Stimulated activated CD4-positive, alpha-beta T cell treated with anti-CD3 and anti-CD28 coated beads, Interleukin-12 subunit alpha, Interleukin-12 subunit beta, amount 100 ng/mL, for 4 hours (primary cell): ENCODE results near the gene WWTR1.
A peak's percentile ranks its signal among the peaks of the same experiment; 100 is the strongest.

ENCODE experiments used
- DNase-seq: peaks from one replicate; pipeline ENCODE4 v3.0.0-alpha.2; 2020

WWTR1 gene

DNA sequence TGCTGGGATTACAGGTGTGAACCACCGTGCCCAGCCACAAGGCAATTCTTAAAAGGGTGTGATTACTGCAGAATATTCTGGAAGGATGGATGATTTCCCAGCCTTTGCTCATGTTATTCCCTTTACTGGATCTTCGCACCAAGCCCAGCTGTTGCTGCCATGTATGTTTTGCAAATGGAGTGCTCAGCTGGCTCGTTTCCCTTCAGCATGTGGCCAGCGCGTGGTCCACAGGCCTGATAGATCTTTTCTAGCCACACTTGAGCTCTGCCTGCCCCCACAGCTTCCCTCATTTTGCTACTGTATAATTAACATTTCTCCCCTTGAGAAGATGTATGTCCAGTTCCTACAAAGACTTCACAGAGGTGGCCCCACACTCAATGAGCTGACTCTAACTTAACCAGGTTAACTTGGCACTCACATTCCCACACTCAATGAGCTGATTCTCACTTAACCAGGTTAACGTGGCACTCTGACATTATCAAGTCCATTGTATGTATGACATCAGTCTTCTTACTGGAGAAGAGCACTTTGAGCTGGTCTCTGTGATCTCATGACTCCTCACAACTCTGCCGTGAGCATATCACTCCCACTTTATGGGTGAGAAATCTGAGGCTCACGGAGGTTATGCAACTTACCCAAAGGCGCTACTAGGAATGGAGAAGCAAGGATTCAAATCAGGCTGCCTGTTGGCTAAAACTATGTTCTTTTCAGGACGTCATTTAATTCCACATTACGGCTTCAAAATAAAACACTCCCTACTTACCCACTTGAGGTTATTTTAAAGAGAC lies 134.1 kb downstream of the WWTR1 start:
- no peak for DNase-seq

DNA sequence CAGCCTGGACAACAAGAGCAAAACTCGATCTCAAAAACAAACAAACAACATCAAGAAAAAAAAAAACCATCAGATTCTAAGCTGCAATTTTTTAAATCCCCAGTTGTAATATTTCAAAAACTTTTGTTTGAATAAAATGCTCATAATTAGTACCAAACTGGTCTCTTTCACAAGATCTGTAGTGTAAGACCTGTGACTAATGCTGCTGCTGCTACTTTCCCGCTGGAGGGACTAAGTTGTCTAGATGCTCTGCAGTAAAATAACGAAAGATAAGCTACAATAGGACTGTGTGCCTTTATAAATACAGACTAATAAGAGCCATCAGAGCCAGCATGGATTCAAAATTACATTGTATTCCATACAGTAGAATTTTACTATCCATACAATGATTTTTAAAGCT lies 137.9 kb downstream of the WWTR1 start:
- no peak for DNase-seq

DNA sequence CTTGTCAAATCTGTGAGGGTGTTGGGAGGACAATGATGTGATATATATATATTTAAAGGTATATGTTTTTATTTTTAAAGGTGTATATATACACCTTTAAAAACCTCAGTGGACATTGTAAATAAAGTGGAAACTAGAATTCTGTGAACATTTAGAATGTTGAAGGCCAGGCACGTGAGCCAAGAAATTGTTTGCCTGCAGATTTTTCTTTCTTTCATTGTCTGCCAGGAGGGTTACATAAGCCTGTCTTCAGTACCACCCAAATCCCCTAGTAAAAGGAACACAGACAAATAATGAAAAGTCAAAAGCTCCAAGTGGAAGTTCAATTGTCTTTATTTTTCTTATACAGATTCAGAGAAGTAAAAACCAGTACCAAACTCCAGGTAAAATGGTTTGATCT lies 140.9 kb downstream of the WWTR1 start:
- no peak for DNase-seq

DNA sequence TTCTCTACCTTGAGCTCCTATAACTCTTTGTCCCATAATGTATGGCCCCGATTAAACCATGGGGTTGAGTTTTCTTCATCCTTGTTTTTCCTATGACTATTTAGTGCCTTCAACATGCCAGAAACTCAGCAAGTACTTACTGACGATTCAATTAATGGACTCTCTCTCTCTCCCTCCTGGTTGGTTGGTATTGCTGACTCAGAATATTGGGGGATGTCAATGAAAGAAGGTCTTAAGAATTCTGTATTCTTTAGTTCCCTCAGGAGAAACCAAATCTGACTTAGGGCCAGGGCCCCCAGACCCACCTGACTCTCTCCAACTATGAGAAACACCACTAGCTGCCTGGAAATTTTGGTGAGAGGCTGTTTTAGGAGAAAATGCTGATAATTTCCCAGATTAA lies 142.6 kb downstream of the WWTR1 start:
- DNase-seq = no peak

DNA sequence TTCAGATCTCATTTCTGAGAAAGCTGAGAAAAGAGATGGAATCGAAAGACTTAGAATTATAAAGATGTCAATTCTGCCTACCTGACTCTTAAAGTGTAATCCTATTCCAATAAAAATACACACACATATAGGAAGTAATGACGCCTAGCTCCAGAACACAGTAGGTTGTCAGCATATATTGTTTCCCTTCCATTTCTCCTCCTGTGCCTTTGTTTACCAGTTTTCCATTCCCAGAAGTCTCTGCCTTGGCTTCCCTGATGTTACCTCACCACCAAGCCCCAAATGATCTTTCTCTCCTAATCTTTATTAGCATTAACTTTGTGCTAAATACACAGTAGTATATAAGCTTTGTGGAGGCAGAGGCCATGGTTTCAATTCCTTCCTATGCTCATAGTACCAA lies 143.4 kb downstream of the WWTR1 start:
- no peak for DNase-seq

DNA sequence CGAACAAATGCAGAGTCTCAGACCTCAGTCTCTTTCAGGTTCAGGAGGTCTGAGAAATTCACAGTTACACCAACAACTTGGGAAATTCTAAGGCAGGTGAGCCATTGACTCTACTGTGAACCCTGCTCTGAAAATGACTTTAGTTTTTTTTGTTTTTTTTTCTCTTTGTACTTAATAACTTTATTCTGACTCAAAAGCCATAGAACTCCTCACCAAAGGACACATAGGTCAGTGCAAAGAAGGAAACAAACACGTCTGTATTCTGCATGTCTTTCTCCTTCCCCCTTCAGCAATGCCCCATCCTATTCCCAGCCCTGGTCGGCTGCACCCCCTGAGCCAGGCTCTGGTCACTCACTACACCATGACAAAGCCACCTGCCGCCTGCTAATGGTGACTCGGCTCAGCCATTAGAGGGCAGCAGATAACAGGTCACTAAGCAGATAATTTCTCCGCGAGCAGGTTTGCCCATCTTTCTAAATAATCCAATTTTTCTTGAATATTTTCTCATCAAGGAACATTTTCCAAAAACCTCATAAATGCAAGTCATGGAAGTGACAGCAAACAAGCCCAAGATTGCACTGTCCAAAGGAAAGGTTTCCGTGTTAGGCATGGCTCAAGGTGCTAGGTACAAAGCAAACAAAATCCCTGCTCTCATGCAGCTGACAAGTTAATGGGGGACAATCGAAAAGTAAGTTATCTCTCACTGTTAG lies 145.6 kb downstream of the WWTR1 start:
- peak; percentile 5 for DNase-seq

DNA sequence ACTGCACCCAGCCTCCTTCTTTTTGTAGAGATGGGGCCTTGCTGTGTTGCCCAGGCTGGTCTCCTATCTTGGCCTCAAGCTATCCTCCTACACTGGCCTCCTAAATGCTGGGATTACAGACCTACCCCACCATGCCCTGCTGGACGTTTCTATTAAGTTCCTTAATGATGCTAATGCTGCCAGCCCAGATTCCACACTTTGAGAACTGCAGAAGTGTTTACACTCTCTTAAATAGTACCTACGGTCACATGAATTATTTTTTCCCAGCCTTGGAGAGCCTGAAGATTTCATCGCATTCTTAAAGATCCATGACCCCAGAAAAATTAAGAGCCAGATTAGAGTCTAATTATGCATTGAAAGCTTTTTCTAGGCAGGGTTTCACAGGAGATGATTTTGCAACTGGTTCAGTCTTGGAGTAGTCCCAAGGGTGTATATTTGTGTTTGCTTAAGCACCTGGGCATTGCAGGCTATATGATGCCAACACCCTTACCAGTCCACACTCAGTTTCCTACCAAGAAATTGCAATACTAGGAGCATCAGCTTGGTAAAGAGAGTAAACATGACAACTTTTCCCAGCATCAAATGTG lies 146.7 kb downstream of the WWTR1 start:
- DNase-seq = no peak

DNA sequence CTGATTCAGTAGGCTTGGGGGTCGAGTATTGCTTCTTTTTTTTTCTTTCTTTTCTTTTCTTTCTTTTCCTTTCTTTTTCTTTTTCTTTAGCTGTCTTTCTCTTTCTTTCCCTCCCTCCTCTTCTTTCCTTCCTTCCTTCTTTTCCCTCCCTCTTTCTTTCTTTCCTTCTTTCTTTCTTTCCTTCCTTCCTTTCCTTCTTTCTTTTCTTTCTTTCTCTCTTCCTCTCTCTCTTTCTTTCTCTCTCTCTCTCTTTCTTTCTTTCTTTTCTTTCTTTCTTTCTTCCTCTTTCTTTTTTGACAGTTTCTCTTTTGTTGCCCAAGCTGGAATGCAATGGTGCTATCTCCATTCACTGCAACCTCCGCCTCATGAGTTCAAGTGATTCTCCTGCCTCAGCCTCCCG lies 147.3 kb downstream of the WWTR1 start:
- DNase-seq = no peak

DNA sequence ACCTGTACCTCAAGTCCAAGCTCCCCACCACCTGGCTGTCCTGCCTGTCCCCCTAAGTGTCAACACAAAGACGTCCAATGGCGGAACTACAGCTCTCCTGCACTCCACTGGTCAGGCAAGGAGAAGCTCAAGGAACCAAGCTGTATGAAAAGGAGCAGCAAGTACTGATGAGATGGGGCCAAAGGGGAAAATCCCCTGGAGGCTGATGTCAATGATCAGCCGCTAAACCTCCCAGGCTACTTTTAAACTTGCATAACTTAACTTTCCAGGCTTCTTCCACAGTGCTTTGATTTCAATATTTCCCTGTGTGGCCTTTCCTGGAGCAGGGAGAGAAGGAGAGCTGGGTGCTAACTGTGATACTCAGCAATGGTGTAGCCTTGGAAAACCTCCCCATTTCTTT lies 148.3 kb downstream of the WWTR1 start:
- DNase-seq = no peak

DNA sequence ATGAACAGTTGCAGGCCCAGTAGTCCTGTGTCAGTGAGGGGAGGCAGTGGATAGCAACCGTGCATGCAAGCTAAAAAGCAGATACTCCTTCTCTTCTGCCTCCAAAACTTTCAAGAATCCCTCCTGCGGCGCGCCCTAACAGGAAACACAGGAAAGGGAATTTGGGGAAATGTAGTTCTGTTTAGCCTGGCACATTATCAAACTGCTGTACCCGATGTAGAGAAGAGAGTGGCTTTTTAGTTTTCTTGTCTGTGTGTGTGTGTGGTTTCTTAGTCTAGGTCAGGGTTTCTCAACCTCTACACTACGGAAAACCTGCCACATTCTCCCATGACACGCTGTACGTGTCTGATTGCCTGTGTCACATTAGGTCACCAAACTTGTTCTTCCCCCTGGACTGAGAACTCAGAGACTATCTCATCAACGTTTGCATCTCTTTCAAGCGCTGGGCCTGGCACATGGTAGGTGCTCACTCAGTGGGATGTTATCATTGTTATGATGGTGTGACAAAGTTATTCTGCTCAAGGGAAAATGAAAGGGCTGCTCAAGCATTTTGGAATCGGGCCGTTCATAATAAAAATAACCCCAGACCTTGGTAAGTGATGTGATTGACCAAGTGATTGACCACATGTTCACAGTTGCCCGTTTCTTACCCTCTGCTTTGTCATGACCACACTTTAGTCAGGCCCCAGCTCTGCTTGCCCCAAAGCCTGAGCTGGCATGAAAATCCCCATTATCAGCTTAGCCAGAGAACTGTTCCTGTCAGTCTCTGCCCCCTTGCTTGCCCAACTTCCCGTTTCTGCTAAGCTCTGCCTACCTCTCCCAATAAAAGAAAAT lies 150.1 kb downstream of the WWTR1 start:
- DNase-seq = no peak

DNA sequence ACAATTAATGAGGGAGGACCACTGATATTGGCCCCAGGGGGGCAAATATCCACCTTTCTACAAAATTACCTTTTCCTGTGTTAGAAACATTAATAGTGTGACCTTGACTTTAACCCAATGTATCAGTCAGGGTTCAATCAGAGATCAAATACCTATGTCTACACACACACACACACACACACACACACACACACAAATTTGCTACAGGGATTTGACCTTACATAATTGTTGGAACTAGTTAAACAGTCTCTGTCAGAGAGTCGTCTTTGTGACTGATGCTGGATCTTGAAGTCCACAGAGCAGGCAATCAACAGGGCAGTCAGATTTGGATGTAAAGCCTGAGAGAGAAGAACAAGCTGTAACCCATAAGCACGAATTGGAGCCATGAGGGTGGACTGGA lies 150.9 kb downstream of the WWTR1 start:
- DNase-seq = no peak

DNA sequence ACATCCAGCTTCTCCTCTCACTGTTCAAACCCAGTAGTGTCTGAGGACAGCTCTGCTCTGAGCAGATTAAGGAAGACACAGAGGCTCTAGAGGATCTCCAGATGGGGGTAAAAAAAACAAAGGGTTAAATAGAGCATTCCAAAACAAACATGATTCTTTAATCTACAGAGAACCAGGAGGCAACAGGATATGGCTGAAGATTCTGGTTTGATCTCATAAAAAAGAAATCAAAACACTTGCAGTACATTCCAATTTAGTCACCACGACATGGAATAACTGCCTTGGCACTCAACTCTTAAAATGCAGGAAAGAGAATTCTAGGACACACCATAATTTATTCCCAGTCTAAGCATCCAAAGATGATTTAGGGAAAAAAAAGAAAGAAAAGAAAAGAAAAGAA lies 151.3 kb downstream of the WWTR1 start:
- DNase-seq = no peak

DNA sequence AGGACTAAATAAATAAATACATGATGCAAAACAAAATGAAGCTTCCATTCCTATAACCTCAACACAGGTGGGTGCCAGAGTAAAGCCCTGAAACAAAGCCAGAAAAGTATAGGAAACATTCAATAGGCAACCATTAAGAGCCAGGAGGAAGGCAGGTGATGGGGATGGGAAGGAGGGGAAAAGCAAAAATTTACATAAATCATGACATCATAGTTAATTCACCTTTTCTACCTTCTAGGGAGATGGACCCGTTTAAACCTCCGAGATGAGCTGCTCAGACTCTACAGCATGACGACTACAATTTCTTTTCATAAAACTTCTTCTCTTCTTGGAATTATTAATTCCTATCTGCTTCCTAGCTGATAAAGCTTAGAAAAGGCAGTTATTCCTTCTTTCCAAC lies 155.4 kb downstream of the WWTR1 start:
- no peak for DNase-seq

DNA sequence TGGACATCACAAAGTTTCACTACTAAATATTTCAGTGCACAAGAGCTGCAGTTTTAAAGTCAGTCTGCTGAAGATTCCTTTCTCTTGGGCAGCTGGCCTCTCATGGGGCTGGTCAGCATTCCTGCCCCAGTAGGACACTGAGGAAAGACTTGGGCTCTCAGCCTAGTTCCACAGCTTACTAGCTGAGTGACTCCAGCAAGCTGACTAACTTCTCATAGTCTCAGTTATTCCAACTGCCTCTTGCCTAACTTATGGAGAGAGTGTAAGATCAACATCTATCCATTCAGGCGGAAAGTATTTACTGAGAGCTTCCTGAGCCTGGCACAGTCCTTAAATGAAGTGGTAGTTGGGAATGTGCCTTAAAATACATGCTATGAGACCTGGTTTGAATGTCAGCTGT lies 156.3 kb downstream of the WWTR1 start:
- no peak for DNase-seq

DNA sequence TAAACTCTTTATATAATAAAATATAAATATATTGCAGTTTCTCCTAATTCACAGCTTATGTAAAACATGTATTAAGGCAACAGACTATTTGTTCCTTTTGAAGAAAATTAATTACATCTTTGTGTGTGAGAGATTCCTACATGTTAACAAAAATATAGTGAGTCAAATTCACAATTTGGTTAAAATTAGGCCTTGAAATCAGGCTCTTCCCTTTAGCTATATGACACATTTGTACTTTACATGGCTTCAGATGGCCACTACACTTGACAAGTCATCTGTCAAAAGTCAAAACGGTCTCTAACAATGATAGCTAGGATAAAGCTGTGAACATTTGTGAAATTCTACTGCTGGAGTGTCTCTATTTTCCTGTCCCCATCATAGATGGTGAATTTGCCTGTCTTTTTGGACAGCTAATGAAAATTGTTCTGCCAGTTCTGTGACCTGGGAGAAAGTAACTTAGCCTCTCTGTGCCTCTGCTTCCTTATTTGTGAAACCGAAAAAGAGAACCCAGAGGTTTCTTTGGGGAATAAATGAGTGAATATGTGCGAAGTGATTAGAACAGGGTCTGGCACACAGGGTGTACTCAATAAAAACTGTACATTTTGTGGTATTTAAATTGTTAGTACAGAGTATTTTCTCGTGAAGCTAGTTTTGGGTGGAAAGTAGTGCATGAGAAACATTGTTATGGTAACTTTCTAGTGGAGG lies 159.7 kb downstream of the WWTR1 start:
- DNase-seq = no peak

DNA sequence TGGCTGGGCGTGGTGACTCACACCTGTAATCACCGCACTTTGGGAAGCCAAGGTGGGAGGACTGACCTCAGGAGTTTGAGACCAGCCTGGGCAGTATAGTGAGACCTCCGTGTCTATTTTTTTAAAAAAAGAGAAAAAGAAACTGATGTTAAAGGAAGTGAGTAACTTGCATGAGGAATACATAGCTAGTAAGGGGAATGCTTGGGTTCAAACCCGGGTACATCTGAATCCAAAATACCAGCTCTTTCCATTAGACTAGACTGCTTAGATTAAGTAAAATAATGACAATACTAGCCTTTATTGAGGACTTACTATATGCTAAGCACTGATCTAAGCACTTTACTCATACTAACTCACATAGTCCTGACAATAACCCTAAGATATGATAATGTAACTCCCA lies 160.9 kb downstream of the WWTR1 start:
- DNase-seq = no peak

DNA sequence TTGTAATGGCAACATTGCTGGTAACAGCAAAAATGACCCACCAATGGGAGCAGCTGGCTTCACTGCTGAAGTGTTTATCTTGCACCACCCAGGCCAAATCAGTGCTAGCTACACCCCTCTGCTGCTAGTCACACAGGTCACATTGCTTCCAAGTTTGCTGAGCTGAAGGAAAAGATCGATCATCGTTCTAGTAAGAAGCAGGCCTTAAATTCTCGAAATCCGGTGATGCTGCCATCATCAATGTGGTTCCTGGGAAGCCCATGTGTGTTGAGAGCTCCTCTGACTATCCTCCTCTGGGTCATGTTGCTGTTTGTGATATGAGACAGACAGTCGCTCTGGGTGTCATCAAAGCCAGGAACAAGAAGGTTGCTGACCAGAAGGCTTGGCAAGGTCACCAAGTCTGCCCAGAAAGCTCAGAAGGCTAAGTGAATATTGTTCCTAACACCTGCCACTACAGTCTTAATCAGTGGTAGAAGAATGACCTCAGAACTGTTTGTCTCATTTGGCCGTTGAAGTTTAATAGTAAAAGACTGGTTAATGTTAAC lies 162.2 kb downstream of the WWTR1 start:
- DNase-seq = no peak

DNA sequence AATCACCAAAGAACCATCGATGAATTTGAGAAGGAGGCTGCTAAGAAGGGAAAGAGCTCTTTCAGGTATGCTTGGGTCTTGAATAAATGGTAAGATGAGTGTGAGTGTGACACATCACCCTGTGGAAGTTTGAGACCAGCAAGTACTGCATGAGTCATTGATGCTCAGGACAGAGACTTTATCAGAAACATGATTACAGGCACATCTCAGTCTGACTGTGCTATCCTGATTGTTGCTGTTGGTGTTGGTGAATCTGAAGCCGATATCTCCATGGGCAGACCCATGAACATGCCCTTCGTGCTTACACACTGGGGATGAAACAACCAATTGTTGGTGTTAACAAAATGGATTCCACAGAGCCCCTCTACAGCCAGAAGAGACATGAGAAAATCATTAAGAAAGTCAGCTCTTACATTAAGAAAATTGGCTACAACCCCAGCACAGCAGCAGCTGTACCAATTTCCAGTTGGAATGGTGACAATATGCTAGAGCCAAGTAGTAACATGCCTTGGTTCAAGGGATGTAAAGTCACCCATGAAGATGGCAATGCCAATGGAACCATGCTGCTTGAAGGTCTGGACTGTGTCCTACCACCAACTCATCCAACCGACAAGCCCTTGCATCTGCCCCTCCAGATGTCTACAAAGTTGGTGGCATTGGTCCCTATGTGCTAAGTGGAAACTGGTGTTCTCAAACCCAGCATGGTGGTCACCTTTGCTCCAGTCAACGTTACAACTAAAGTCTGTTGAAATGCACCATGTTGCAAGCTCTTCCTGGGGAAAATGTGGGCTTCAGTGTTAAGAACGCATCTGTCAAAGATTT lies 162.9 kb downstream of the WWTR1 start:
- no peak for DNase-seq

DNA sequence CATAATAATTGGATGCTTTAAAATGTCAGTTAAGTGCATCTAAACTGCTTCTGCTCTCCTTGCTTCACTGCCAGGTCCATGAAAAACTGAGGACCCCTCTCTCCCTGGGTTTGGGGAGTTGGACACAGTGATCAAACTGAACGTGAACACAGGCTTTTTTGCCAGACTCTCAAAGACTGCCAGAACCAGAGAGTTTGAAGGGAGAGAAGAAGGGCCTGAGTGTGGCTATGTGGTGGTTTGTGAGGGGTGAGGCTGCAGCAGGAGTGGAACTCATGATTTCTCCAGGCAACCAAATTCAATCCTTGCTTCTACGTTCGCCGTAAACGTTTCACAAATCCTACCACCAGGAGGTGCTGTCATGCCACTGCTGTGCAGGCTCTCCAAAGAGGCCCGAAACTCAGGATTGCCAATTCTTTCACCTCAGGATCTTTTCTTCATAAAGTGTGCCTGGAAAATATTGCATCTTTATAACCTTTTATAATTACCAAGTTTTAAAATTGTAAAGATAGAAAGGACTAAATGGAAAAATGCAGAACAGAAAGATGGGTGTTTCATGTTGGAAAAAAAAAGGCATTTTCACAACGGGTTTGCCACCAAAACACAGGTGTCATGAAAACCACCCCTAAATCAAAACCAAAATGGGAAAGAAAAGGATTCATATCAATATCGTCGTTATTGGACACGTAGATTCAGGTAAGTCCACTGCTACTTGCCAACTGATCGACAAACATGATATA lies 163.6 kb downstream of the WWTR1 start:
- DNase-seq = peak; percentile 5

DNA sequence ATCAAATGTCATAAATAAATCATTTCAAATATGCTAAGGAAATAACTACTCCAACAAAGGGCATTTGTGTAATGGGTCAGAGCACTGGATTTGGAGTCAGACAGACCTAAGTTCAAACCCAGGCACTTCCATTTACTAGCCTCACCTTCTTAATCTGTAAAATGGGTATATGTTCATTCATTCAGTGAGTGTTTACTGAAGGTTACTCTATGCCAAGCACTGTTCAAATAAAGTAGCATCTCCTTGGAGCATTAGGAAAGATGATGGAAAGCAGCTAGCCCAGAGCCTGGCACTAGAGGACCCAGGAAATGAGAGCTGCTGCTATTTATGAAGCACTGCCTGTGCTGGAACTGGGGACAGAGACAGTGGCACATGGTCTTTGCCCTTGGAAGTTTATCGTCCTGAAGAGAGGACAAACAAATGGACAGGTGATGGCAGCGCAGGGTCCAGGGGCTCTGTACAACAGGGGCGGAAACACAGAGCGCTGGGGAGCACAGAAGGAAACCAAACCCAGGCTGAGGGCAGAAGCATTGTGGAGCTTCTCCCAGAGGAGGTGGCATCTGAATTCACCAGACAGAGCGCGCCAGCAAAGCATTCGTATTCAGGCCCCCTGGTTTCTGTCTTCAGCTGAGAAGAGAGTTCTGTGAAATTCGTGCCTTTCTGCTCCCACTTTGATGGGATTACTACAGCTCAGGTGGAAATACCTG lies 164.4 kb downstream of the WWTR1 start:
- no peak for DNase-seq
